IMR-90 (cell line): ENCODE results near the gene BRD4. TPM values are rescaled to one million over a fixed set of nuclear protein-coding genes. Genes with fewer than 3 reads are reported as not detected.

Experiments
- ATAC-seq: fragments of 200-7000 bp; cut with Tn5 transposase; 2 replicates; pipeline ENCODE4 v1.9.1; 2020; ENCODE audit warnings: low read depth, mild to moderate bottlenecking, moderate library complexity
- BruUV-seq: library from RNA; stranded (reverse); fragments of 400-500 nt; replicated peaks from 2 replicates; lab custom pipeline; 2021; lab: Mats Ljungman, UMichigan
- CTCF ChIA-PET: fragments of 300-600 bp; formaldehyde crosslinking; extraction: SDS; loops from one replicate; lab custom pipeline; 2021; ENCODE audit warnings: antibody characterized with exemption; lab: Yijun Ruan, JAX
- POLR2A ChIA-PET: fragments of 300-600 bp; sonication (Branson Sonifier 250); formaldehyde crosslinking; loops from one replicate; lab custom pipeline; 2022; ENCODE audit warnings: antibody characterized with exemption; ENCODE audit not compliant: unreplicated experiment; lab: Charles Lee
- DNase-seq: peaks from one replicate; pipeline ENCODE4 v3.0.0; 2013
- H2AFZ ChIP-seq: replicated peaks from 2 replicates; pipeline ENCODE3; 2013; ENCODE audit warnings: low read length, mild to moderate bottlenecking; ENCODE audit not compliant: poor library complexity
- H2AK5ac ChIP-seq: 2 replicates; pipeline ENCODE4 v1.6.1; 2013; ENCODE audit warnings: low read depth, low read length, inconsistent platforms
- H2AK9ac ChIP-seq: replicated peaks from 2 replicates; pipeline ENCODE3; 2013; ENCODE audit warnings: mild to moderate bottlenecking, low read depth, low read length, moderate library complexity; ENCODE audit not compliant: poor library complexity
- H2BK120ac ChIP-seq: 2 replicates; pipeline ENCODE4 v1.6.1; 2013; ENCODE audit warnings: low read depth, low read length, inconsistent platforms
- H2BK15ac ChIP-seq: 3 replicates; pipeline ENCODE4 v1.6.1; 2013; ENCODE audit warnings: low read depth, low read length, inconsistent platforms
- H2BK20ac ChIP-seq: 2 replicates; pipeline ENCODE4 v1.6.1; 2013; ENCODE audit warnings: low read depth, mild to moderate bottlenecking, inconsistent platforms, low read length, moderate library complexity
- H2BK5ac ChIP-seq: 2 replicates; pipeline ENCODE4 v1.6.1; 2013; ENCODE audit warnings: mild to moderate bottlenecking, low read depth, low read length, inconsistent platforms; ENCODE audit not compliant: poor library complexity, severe bottlenecking
- H3K14ac ChIP-seq: replicated peaks from 2 replicates; pipeline ENCODE4 v1.6.1; 2013; ENCODE audit warnings: low read depth, low read length, inconsistent platforms
- H3K18ac ChIP-seq: 2 replicates; pipeline ENCODE4 v1.6.1; 2013; ENCODE audit warnings: low read depth, low read length, control low read depth
- H3K23ac ChIP-seq: 2 replicates; pipeline ENCODE4 v1.6.1; 2013; ENCODE audit warnings: low read depth, low read length, inconsistent platforms
- H3K27ac ChIP-seq: 2 replicates; pipeline ENCODE4 v1.5.1; 2013; ENCODE audit warnings: mild to moderate bottlenecking, control low read depth, low read length; ENCODE audit not compliant: insufficient read depth
- H3K27me3 ChIP-seq: 2 replicates; pipeline ENCODE4 v1.6.1; 2013; ENCODE audit warnings: low read length; ENCODE audit not compliant: control insufficient read depth, insufficient read depth
- H3K36me3 ChIP-seq: 2 replicates; pipeline ENCODE4 v1.6.1; 2013; ENCODE audit warnings: low read length, mixed read lengths; ENCODE audit not compliant: control insufficient read depth, insufficient read depth
- H3K4ac ChIP-seq: 2 replicates; pipeline ENCODE4 v1.6.1; 2013; ENCODE audit warnings: low read depth, low read length, inconsistent platforms
- H3K4me1 ChIP-seq: 2 replicates; pipeline ENCODE4 v1.6.1; 2013; ENCODE audit warnings: low read length, mixed read lengths; ENCODE audit not compliant: control insufficient read depth, insufficient read depth
- H3K4me2 ChIP-seq: 2 replicates; pipeline ENCODE4 v1.6.1; 2013; ENCODE audit warnings: low read depth, mild to moderate bottlenecking, control low read depth, low read length, moderate library complexity
- H3K4me3 ChIP-seq: 2 replicates; pipeline ENCODE4 v1.5.1; 2013; ENCODE audit warnings: low read depth, mild to moderate bottlenecking, control low read depth, low read length, moderate library complexity; ENCODE audit not compliant: insufficient read depth
- H3K56ac ChIP-seq: 2 replicates; pipeline ENCODE4 v1.6.1; 2013; ENCODE audit warnings: low read length, inconsistent platforms; ENCODE audit not compliant: insufficient read depth; ENCODE audit errors: extremely low read depth
- H3K79me1 ChIP-seq, 2 experiments: 2 replicates each; pipeline ENCODE4 v1.6.1; 2013; ENCODE audit warnings: low read length in 2 of 2, inconsistent platforms in 1 of 2, low read depth in 1 of 2
- H3K9ac ChIP-seq: 2 replicates; pipeline ENCODE4 v1.6.1; 2013; ENCODE audit warnings: low read depth, low read length, control low read depth
- H3K9me1 ChIP-seq: 2 replicates; pipeline ENCODE4 v1.6.1; 2013; ENCODE audit warnings: low read length, inconsistent platforms; ENCODE audit not compliant: insufficient read depth
- H3K9me3 ChIP-seq: 2 replicates; pipeline ENCODE4 v1.6.1; 2013; ENCODE audit warnings: low read length; ENCODE audit not compliant: control insufficient read depth, insufficient read depth
- H4K20me1 ChIP-seq: 2 replicates; pipeline ENCODE4 v1.6.1; 2013; ENCODE audit warnings: low read length, inconsistent platforms; ENCODE audit not compliant: insufficient read depth
- H4K5ac ChIP-seq: 2 replicates; pipeline ENCODE4 v1.6.1; 2013; ENCODE audit warnings: mild to moderate bottlenecking, low read depth, low read length, control low read depth
- H4K8ac ChIP-seq, 2 experiments: 2 replicates each; pipeline ENCODE4 v1.6.1; 2013; ENCODE audit warnings: low read depth in 2 of 2, low read length in 2 of 2, control low read depth in 1 of 2, inconsistent platforms in 1 of 2
- H4K91ac ChIP-seq: 2 replicates; pipeline ENCODE4 v1.6.1; 2013; ENCODE audit warnings: low read depth, low read length, inconsistent platforms; ENCODE audit not compliant: insufficient read depth
- BHLHE40 ChIP-seq: fragments of 150-350 bp; IDR thresholded peaks from 2 replicates; pipeline ENCODE4 v1.6.1; 2016; ENCODE audit warnings: mild to moderate bottlenecking, low read depth, low read length
- ELK1 ChIP-seq: fragments of 150-350 bp; IDR thresholded peaks from 2 replicates; pipeline ENCODE4 v1.6.1; 2016; ENCODE audit warnings: low read depth, mild to moderate bottlenecking, low read length, moderate library complexity, borderline replicate concordance
- MAZ ChIP-seq: IDR thresholded peaks from 2 replicates; pipeline ENCODE4 v1.6.1; 2012; ENCODE audit warnings: low read depth, mild to moderate bottlenecking, low read length, improper control_type of control experiment, moderate library complexity, borderline replicate concordance
- RFX5 ChIP-seq: IDR thresholded peaks from 2 replicates; pipeline ENCODE4 v1.8.0; 2012; ENCODE audit warnings: low read depth, mild to moderate bottlenecking, low read length, moderate library complexity
- WGBS, 2 experiments: methylation state at CpG; one replicate each; pipeline versions ENCODE4 v1.1.5 to v1.1.7; 2013; ENCODE audit warnings: missing lambda C conversion rate in 2 of 2; ENCODE audit not compliant: insufficient read length in 1 of 2; ENCODE audit errors: extremely low coverage in 2 of 2; 5-methylcytosine and 5-hydroxymethylcytosine counted together
- dilution Hi-C: fragments of 300-500 bp; cut with HindIII; formaldehyde crosslinking; loops from one replicate; pipeline ENCODE4 v1.14.3; 2018; ENCODE audit warnings: low sequenced_read_pairs; ENCODE audit not compliant: unreplicated experiment
- in situ Hi-C: fragments of 300-500 bp; cut with MboI; formaldehyde crosslinking; loops from 3 replicates; pipeline ENCODE4 v1.14.3; 2019; ENCODE audit warnings: low sequenced_read_pairs, inconsistent platforms, mixed read lengths
- intact Hi-C: fragments of 100-400 bp; cut with micrococcal nuclease; formaldehyde crosslinking; loops from 2 replicates; pipeline ENCODE4 v1.10.0; 2022
- polyA plus RNA-seq, 3 experiments: library from polyadenylated mRNA; depleted of rRNA; stranded (reverse); fragments of >200 nt; gene quantifications; 2 replicates each; pipeline ENCODE4 v1.2.3, GENCODE V29; 2012; ENCODE audit warnings: low replicate concordance in 1 of 3
- total RNA-seq: library from RNA; depleted of rRNA; stranded (reverse); fragments of >200 nt; gene quantifications from 2 replicates; pipeline ENCODE4 v1.2.3, GENCODE V29; 2012

BRD4 gene
- total and polyA plus RNA-seq, 2 of the 4 experiments (the other 2 are of a cell fraction): 7.0 to 21.1 TPM

- POLR2A ChIA-PET: no interaction called here
- no TSS peak for BruUV-seq
- intact Hi-C loops: no loop called here
Measured at GRCh38 chr19:15259907-15260306, 72.4 kb downstream of the BRD4 start.

More at GRCh38 chr19:15259907-15260306, 72.4 kb downstream of the BRD4 start:
- H4K91ac ChIP-seq: no peak overlapping the region
- H3K4me2 ChIP-seq: no peak overlapping the region
- H4K8ac ChIP-seq: no peak overlapping the region
- no peak for TF ChIP-seq RFX5
- TF ChIP-seq BHLHE40: no peak
- TF ChIP-seq ELK1: no peak
- TF ChIP-seq MAZ: no peak
- H2AK9ac ChIP-seq: no peak overlapping the region
- H3K4me1 ChIP-seq: peaks cover 7% of the 10 kb centered on the region; the same call in 1 of the 2 replicates
- H3K18ac ChIP-seq: no peak overlapping the region
- no peak overlapping the region for H3K4me3 ChIP-seq
- no peak overlapping the region for H2BK15ac ChIP-seq
- in situ Hi-C loops (loop anchor here (10.0 kb wide), 1 partner anchor 145 kb away; no protein-coding TSS in a partner anchor), dilution Hi-C loops (no loop called here)
- H3K27ac ChIP-seq: no peak overlapping the region
- H3K56ac ChIP-seq: no peak overlapping the region
- no peaks in the 10 kb centered on the region for H3K27me3 ChIP-seq
- no peak overlapping the region for H2BK5ac ChIP-seq
- H2AK5ac ChIP-seq: no peak overlapping the region
- peaks cover 86% of the 10 kb centered on the region for H3K36me3 ChIP-seq
- H3K9ac ChIP-seq: no peak overlapping the region
- H3K23ac ChIP-seq: no peak overlapping the region
- H3K79me1 ChIP-seq: peaks cover 39 to 92% of the 10 kb centered on the region in 2 experiments
- no peak overlapping the region for H2BK120ac ChIP-seq
- no peak overlapping the region for H3K14ac ChIP-seq
- peaks cover 83% of the 10 kb centered on the region for H4K20me1 ChIP-seq
- H2BK20ac ChIP-seq: no peak overlapping the region
- H3K9me3 ChIP-seq: no peaks in the 10 kb centered on the region
- 100% methylated on average over 1 of the region's 5 CpGs; no CpG with 5 or more reads in 1 of the 2 experiments for WGBS, 2 experiments
- no peak for ATAC-seq
- no peak for DNase-seq
- H2AFZ ChIP-seq: no peak overlapping the region
- no peak overlapping the region for H3K4ac ChIP-seq
- no peak overlapping the region for H4K5ac ChIP-seq
- CTCF ChIA-PET: interaction anchor here (1.2 kb wide), 1 partner anchor 9 kb away, joined by 5 read pairs; no protein-coding TSS in a partner anchor
- peaks cover 2% of the 10 kb centered on the region; the same call in 1 of the 2 replicates for H3K9me1 ChIP-seq
